NCI-H2081 (cell line): ENCODE data around the gene ADAMTS2.

Experiments used
- DNase-seq, 2 experiments: peaks; one replicate each; lab custom pipeline; 2025; lab: John Stamatoyannopoulos, UW

Gene ADAMTS2

DNA sequence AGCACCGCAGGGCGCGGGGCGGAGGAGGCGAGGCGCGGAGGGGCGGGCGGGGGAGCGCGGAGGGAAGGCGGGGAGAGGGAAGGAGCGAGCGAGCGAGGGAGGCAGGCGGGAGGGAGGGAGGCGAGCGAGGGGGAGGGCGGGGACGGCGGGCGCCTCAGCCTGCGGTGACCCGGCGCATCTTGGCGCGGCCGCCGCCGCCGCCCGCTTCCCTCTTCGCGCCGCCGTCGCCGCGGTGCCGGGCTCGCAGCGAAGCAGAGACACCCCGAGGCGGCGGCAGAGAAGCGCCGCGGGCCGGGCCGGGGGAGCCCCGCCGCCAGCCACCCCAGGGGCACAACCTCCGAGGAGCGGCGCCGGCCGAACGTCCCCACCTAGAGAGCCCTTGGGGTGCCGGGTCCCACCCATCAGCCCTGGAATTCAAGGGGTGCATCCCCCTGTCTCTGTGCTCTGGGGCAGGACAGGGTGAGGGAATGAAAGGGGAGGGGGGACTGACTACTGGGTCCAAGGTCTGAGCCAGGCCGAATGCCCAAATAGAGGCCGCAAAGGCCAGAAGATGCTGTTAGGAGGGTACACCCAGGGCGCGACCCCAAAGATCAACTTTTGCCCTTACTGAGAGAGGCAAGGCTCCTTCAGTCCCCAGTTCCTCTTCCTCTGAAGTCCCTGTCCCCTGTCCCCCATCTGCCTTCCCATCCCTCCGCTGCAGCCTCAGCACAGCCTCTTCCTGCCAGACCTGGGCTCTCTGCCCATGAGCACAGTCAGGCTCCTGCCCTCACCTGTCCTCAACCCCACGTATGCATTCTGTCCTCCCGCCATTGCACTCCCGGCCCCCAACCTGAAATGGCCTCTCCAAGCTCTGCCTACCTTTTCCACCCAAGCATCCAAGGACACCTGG, at the start of gene ADAMTS2:
Gene ADAMTS2, minus strand, starts transcription at position 29 of the 889 bp plus-strand sequence. CDS start 133 bp downstream, outside the sequence.
- no peak for DNase-seq

DNA sequence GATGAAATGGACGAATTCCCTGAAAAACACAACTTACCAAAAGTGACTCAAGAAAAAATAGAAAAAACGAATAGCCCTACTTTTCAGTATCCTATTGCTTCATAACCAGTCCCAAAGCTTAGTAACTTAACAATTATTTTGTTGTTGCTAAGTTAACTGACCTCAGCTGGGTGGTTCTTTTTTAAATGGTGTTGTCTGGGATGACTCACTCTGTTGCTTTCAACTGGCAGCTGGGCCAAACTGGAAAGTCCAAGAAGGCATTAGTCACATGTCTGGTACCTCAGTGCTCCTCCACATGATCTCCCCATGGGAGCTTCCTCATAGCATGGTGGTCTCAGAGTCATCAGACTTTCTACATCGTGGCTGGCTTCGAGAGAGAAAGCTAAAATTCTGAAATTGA, 47.8 kb upstream of the ADAMTS2 start:
- DNase-seq: no peak

GRCh38 chr5:179387151-179388110, 42.2 kb upstream of the ADAMTS2 start:
- DNase-seq: no peak

GRCh38 chr5:179385914-179386313, 40.7 kb upstream of the ADAMTS2 start:
- DNase-seq: no peak

- no peak for DNase-seq
Observed at GRCh38 chr5:179382486-179382885, 37.2 kb upstream of the ADAMTS2 start.

DNA sequence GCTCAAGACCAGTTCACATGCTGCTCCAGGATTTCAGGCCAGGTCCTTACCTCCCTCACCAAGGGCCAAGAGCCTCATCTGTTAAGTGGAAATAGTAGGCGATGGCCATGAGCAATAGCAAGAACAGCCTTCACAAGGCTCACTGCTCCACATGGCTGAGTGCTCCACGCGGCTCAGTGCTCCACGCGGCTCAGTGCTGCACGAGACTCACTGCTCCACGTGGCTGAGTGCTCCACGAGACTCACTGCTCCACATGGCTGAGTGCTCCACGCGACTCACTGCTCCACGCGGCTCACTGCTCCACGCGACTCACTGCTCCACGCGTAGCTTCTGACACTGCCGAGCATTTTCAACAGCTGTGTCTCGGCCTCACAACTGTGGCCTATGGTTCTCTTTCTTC, 36.4 kb upstream of the ADAMTS2 start:
- no peak for DNase-seq

- DNase-seq: no peak
Observed at GRCh38 chr5:179380211-179381035, 35.2 kb upstream of the ADAMTS2 start.

- no peak for DNase-seq
Observed at GRCh38 chr5:179379321-179379890, 34.1 kb upstream of the ADAMTS2 start.

DNA sequence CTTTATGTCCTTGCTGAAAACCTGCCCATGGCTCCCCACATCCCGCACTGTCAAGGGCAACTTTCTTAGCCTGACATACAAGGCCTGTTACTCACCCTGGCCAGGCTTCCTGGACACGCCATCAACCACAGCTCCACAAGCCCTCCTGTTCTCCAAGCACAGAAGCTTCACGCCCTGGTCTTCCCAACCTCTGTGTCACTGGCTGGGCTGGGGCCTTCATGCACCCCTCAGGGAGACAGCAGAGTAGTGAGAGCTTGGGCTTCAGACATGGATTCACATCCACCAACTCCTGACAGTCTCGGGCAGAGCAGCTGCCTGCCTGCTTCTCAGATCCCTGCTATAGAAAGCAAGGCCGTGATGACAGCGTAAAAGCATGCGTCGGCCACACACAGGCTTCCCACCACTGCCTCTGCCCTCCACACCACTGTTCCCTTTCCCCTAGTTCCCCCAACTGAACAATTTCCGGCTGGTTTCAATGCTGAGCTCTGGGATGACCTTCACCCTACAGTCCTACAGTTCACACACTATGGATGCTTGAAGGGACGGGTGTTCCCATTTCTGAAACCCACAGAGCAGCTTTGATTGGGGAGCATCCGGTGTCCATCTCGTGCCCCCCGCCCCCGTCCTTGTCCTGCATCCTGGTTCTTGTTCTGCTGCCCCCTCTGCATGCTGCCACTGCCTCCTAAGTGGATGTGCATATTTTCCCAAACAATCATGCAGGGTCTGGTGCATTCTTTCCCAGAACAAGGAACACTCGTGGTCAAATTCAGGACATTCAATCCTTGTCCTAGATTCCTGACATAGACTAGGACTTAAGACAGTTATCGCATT, 33.4 kb upstream of the ADAMTS2 start:
- DNase-seq: no peak

GRCh38 chr5:179378116-179378440, 32.8 kb upstream of the ADAMTS2 start:
- no peak for DNase-seq

GRCh38 chr5:179377421-179378115, 32.3 kb upstream of the ADAMTS2 start:
- DNase-seq: no peak

DNA sequence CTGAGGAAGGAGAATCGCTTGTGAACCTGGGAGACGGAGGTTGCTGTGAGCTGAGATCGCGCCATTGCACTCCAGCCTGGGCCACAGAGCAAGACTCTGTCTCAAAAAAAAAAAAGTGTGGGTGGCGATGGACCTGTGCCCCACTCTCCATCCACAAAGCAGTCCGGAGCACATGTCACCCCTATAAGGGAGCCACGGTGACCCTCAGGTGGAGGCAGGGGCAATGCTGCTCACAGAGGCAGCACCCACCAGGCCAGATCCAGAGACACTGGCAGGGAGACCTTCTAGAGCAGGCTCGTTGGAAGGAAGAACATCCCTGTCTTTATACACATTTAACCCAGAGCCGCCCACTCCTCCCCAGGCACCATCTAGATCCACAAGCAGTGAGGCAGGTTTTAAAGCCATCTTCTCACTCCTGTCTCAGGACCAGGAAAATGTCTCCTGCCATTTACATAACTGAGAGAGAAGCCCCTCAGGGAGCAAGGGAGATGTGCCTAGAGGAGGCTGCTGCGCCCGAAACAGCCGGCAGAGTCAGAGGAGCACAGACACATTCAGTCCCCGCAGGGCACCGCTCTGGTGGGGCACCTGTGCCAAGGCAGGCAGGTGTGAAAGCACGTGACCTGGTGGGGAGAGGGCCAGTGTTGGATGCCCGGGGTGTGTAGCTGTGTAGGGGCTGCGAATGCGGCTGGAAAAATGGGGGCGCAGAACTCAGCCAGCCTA, 31.6 kb upstream of the ADAMTS2 start:
- DNase-seq: no peak

DNA sequence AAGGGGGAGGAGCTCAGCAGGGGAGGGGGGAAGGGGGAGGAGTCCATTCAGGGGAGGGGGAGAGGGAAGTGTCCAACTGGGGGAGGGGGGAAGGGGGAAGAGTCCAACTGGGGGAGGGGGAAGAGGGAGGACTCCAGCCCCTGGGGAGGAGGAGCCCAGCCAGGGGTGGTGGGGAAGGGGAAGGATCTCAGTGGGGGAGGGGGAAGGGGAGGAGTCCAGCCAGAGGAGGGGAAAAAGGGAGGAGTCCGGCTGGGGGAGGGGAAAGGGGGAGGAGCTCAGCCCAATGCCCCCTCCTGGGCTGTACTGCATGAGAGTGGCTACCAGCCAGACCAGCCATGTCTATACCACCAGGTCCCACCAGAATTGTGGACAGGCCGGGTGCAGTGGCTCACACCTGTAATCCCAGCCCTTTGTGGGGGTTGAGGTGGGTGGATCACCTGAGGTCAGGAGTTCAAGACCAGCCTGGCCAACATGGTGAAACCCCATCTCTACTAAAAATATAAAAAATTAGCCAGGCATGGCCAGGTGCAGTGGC, 30.6 kb upstream of the ADAMTS2 start:
- no peak for DNase-seq

DNA sequence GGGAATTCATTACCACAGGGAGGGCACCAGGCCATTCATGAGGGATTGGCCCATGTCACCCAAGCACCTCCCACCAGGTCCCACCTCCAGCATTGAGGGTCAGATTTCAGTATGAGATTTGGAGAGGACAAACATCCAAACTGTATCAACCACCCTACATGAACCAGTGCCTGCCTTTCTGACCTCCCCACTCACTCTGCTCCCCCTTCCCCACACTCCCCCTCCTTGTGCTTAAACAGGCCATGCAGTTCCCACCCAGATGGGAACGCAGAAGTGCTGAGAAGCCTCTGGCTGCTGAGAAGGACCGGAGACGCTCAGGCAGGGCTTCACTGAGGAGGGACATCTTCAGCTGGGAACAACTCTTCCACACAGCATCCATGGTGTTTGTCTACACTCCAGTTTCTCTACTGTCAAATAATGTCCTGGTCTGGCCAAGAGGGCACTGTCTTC, 30.0 kb upstream of the ADAMTS2 start:
- no peak for DNase-seq

DNA sequence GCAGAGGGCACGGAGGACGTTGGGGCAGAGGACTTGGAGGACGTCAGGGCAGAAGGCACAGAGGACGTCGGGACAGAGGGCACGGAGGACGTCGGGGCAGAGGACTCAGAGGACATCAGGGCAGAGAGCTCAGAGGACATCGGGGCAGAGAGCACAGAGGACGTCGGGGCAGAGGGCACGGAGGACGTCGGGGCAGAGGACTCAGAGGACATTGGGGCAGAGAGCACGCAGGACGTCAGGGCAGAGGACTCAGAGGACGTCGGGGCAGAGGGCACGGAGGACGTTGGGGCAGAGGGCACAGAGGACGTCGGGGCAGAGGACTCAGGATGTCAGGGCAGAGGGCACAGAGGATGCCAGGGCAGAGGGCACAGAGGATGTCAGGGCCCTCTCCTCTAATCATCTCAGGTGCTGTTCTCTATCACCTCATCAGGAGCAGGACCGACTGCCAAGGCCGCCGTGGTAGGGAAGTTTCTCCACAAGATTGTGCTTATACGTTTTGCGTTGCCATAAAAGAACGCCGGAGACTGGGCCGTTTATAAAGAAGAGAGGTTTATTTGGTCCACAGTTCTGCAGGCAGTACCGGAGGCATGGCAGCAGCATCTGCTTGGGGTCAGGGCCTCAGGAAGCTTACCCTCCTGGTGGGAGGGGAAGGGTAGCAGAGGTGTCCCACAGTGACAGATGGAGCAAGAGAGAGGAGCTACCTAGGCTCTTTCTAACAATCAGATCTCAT, 29.4 kb upstream of the ADAMTS2 start:
- no peak for DNase-seq

GRCh38 chr5:179373961-179374505, 28.8 kb upstream of the ADAMTS2 start:
- no peak for DNase-seq

GRCh38 chr5:179373101-179373934, 28.1 kb upstream of the ADAMTS2 start:
- no peak for DNase-seq
